NCI-H187 (cell line): ENCODE data around the gene LRFN2.

Experiments used
- DNase-seq, 2 experiments: peaks; one replicate each; lab custom pipeline; 2025; lab: John Stamatoyannopoulos, UW

Gene LRFN2

DNA sequence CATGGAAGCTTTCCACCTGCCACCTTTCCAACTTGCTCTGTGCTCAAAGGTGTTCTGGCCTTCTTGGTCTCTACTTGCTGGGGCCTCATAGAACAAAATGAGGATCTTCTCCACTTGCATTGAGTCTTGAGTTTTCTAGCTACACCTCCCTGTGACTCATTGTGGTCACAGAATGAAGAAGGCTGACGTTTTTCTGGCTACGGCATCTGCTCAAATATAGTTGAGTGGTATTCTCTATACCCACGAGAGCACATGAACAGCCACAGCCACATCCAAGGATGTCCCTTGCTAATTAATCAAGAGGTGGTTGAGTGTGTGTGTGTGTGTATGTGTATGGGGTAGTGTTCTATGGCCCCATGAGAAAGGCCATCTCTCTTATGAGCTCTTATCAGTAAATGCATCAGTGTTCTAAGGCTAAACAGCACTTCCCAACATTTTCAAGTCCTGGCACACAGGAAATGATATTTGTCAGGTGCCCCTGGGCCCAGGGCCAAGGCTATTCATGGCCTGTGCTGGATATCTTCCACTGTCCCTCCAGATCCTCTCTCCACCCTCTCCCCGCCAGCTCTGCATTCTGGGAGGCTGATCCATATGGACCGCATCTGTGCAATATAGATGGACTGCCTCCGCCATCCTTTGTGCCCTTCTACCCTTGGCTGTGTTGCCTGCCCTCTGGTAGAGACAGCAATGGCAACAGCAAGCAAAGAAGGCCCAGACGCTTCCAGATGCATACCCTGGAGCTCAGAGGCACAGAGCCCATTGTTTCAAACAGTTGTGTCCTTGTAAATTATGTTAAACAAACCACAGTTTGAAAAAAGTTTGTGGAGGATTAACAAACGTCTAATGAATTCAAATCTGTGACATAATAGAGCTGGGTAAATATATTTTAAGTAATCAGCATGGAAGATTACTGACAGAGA is 150.2 kb downstream of the LRFN2 start:
- DNase-seq = no peak

DNA sequence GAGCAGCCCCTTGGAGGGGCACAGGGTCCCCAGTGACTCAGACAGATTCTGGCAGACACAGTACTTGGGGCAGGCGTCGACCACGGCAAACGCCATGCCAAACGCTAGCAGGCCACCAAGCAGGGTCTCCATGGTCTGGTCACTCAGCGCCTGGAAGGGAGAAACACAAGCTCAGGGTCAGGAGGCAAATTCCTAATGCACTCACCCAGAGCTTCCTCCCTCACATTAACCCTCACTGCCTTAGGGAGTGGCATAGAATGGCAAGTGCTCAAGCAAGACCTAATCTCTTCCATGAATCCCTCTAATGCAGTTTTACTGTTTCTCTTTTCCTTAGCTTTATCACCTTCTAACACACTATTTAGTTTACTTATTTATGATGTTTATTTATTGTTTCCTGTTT is 154.2 kb downstream of the LRFN2 start:
- DNase-seq = no peak

DNA sequence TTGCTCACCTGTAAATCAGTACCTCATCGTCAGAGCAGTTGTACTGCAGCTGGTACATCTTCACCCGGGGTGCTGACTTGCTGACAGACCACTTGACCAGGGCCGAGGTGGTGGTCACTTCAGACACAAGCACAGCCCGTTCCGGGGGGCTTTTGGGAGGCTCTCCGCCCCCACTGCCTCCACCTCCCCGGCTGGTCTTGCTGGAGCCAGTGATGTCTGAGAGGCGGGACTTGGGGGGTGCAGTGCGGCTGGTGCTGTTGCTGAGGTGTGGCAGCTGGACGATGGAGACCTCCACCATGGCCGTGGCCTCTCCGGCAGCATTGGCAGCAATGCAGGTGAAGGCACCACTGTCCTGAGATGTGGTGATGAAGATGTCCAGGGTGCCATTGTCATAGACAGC is 155.5 kb downstream of the LRFN2 start:
- no peak for DNase-seq

DNA sequence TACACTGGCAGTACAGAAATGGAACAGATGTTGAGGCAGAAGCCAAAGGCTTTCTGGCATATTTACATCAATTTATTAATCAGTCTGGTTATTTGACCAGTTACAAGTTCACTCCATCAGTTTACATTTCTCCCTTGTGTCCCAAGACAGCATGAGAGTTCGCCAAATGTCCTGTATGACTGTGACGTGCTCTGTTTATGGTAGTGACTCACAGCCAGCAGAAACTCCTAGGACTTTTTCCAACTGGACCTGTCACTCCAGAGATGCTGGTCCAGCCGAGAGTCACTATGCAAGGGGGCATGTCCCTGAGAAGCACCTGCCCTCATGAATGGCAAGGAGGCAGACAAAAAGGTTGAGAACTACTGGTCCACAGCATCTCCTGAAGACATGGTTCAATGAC is 160.0 kb downstream of the LRFN2 start:
- no peak for DNase-seq

DNA sequence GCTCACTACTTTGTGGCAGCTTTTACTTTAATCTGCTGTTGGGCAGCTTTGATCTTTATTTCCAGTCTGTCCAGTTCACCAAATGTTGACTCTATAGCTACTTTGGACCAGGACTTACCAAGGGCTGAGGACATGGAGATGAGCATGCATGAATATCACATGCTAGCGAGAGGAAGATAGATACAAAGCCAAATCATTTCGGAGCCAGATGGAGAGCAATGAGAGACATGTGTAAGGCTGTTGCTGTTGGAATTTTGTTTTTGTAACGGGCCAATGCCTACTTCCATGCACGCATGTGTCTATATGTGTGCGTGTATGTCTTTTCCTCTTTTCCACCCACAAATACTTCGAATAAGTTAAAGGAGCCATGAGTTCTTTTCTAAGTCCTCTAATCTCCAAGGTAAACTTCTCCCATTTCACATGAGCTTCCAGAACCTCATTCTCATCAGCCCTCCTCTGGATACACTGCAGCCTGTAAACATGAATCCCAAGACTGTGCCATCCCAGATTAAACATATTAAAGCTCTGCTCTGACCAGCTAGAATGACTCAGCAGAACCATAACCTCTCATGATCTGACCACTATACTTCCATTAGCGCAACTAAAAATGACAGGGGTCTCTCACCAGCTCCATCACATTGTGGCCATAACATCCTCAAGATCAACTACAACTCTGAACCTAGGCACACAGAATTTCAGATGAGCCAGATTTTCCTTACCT is 160.7 kb downstream of the LRFN2 start:
- no peak for DNase-seq

DNA sequence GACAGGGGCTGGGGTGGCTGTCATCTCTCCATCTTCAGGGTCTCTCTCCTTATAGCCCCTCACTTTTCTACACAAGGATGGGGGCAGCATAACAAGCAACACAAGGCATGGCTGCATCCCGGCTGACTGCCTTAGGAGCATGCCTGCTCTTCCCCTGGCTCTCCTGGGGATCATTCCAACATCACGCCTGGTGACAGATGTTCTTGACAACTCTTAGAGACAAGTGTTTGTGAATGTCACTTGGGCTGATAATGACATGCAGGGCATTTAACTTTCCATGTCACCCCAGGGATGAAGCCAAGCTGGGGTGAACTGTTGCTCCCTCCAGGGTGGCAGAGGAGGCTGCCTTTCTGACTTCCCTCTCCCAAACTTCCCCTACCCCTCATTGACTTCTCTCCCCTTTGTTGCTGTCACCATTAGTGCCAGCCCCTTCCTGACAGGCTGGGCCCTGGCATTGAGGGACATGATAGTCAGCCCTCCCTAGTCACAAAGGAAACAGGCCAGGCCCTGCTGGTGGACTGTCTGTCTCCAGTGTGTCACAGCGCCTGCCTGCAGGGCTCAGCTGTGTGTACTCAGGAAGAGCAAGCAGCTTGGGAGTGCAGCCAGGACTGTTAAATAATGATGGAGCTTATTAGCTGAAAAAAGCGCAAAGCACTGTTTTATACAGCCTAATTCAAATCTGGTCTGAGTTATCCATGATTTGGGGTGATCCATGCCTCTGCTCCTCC is 161.8 kb downstream of the LRFN2 start:
- DNase-seq = no peak

DNA sequence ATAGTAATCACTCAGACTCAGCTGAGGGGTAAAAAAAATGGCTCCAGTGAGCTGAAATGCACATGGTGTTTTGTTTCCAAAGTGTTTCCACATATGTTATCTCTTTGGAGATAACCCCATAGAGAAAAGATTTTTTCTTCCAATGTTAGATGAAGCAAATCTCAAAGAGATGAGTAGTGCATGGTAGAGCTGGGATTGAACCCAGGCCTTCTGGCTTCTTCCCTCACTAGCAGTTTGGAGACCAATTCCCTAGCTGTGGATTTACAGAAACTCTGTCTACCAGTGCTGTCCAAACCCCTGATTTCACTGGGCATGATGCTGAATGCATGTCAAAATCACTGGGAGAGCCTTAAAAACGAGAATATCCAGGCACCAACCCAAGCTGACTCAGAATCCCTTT is 165.1 kb downstream of the LRFN2 start:
- no peak for DNase-seq

DNA sequence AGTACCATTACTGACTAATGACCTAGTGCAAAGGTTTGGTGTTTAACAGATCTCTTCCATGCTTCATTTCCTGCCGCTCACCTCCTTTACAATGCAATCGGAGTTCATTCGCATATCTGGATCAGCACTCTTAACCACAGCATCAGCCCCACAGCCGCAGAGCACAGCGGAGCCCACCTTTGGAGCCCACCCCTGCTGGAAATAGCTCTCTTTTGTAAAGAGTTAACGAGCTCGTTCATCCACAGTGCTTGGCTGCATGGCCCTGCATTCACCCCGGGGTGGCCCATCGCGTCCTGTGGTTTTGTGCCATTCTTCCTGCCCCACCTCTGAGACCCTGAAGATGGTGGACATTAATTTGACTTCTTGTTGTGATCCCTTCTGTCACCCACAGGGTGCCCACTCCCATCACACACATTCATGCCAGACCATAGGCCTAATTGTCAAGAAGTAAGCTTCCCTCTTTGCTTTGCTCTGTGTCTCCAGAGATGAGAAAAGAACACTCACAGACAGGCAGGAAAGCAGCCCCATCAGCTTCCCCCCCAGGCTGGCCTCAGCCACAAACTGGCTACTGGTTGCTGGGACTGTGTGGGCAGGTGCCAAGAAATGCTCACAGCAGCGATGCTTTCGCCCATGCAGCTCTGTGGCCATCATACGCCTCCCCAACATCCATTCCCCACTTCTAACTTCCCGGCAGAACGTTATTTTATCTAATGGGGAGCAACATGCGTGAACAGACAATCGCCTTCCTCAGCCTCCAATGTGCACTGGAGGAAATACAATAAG is 167.0 kb downstream of the LRFN2 start:
- DNase-seq = no peak

DNA sequence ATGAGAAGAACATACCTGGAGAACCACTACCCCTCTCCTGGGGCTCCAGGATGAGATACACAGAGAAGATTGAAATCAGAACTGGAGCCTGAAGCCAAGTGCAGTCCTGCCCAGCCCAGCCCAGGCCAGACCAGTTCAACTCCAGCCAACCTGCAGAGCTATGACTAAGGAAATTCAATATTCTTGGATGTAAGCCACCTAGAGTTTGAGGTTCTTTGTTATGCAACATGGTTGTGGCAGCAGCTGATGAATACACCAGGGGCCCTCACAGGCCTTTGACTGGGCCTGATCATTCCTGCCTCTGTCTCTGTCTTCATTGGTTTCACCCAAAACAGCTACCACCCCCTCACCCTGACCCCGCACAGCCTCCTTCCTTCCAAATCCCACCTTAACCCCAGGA is 167.8 kb downstream of the LRFN2 start:
- DNase-seq = no peak

DNA sequence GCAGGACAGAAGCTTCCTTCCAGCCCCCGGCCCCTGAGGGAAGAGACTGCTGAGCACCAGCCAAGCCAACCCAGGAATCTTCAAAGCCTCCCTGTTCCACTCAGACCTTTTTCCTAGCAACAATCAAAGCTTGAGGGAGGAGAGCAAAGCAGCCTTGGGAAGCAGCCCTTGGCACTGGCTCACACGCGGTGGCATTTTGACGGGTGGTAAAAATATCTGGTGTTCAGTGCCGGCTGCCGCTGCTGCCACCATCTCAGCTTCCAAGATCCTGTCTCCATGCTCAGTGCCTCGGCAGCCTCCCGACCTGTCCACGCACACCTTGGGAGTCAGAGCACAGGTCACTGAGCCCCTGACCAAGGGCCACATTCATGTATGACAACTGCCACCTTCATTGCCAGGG is 170.1 kb downstream of the LRFN2 start:
- no peak for DNase-seq

DNA sequence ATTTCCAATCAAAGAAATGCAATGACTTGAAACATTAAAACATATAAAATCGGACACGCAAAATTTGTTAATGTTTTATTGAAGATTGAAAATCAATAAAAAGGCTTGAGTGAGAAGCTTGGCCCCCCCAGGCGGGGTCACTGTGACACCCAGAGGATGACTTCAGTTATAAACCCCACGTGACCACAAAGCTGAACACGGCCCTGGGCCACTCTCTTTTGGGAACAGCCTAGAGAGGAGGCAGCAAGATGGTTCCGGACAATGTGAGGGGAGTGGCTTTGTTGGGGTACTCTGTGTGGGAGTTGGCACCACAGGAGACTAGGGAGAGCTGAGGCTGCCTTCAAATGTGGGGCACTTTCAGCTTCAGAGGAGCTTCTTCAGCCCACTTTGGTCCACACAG is 172.5 kb downstream of the LRFN2 start:
- DNase-seq = no peak

DNA sequence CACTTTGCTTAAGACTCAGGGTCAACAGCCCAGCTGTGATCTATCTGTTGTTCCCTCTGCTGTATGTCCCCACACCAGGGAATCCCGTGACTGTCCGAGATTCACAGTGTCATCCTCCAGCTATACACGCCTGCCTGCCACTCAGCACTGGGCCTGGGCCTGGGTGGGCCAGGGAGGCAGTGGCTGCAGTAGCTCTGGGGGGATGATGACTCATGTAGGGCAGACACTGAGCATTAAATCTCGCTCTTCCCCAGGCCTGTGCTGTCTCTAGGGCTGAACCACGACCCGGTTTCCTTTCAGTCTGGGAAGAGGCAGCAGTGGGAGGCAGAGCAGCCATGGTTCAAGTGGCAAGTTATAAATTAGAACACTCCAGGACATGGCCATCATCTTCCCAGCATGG is 173.9 kb downstream of the LRFN2 start:
- no peak for DNase-seq

DNA sequence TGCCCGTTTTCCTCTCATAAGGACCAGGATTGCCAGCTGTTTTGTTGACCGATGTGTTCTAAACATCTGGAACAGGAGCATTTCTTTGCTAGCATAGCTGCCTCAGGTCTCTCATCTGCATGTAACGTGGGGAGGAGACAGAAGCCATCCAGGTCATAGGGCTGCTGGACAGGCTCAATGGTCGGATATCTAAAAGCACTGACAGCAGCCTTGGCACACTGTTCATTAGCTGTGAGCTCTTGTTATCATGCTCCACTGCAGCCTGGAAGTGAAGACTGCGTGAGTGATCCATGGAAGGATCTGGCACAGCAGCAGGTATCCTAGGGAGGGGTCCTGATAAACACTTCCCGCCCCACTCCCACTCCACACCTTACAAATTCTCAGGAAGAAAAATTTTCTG is 175.3 kb downstream of the LRFN2 start:
- no peak for DNase-seq

DNA sequence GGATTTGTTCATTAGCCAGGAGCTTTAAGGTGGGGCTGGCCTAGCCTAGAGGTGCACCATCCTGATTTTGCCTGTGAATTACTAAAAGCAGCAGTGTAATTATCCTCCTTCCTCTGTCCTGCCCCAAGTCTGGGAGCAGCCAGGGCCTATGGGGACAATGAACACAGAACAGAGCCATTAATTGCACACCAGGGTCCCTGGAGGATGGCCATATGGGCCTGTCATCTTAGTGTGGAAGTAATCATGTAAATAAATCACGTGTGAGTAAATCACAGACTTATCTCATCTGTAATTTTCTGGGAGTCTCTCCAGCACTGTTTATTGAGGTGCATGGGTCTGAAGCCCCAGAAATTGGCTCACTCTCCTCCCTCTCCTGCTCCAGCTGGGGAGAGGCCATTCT is 176.3 kb downstream of the LRFN2 start:
- no peak for DNase-seq

DNA sequence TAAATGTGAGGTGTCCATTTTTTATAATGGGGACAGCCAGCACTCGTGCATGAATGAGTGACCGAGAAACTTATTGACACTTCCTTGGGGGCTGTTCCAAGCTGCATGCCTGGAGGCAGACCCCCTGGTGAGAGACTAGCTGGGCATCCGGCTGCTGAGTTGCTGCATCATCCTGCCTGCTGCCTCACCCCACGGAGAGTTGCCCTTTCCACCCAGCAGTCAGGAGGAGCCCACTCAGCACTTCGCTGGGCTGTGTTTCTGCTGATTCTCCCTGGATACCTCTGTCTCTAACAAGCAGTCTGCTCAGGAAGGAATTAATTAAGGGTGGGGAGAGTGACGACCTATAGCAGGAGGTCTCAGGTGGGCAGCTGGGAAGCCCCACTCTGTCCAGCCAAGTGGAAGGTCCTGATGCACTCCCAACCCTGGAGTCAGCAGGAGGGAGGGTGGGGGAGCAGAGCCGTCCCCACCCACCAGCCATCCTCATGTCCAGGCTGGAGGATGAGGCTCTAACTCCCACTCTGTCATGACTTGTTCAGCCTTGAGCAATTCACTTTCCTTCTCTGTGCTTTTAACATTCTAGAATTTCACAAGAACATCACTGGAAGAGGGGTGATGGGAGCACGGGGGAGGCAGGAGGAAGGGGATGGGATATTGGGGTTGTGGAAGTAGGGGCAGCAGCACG is 177.3 kb downstream of the LRFN2 start:
- no peak for DNase-seq

DNA sequence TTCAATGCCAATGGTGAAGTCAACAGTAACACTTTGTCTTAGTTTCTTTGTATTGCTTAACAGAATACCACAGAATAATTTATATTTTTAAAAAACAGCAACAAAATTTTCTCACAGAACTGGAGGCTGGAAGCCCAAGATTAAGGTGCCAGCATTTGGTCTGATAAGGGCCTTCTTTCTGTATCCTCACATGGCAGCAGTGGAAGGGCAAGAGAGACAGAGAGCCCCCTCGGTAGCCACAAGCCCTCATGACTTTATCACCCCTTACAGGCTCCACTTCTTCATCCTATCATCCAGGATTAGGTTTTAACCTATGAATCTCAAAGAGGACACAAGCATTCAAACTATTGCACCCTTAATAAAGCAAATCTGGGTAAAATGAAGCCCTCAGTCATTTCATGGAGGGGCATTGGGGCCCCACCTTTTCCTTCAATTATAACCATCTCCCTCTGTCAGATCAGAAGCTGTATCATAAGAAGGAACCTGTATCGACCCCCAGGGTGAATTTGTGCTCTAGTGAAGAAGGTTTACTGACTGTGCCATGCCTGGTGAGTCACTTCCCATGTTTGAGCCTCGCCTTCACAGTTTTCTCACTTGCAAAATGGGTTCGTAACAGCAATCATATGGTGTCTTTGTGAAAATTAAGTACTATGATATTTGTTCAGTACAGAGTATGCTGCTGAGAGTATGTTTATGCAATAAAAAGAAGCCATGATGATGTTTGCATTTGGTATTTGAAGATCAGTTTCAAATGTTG is 178.2 kb downstream of the LRFN2 start:
- no peak for DNase-seq

DNA sequence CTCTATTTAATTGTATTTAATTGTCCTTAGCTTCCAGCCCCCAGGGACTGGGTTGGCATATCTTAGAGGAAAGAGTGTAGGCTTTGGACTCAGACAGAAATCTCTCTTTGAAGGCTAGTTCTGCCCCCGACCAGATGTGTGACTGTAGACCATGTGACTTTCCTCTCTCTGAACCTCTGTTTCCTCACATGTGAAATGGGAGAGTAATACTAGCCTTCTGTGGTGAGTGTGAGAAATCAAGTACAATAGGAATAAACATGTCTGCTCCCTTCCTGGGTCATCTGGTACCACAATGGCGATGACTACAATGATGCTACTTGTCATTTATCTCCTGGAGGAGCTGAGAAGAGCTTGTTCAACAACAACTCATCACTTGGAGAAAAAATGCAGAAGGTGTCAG is 179.9 kb downstream of the LRFN2 start:
- no peak for DNase-seq

DNA sequence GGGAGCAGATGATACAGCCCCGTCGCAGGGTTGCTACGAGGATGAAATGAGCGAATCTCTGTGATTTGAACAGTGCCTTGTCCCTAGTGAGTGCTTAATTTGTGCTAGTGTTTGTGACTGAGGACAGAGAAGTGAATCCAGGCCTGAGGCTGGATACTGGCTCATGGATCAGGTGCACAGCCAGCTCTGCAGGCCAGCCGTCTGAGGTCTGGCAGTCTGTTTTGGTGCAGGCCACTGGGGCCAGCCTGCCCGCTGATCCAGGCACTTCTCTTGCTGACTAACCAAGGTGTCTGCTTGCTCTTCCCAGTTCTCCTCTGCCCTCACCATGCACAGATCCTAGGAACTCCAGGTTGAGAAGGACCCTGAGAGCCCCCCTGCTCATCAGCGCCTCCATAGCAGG is 181.0 kb downstream of the LRFN2 start:
- no peak for DNase-seq

DNA sequence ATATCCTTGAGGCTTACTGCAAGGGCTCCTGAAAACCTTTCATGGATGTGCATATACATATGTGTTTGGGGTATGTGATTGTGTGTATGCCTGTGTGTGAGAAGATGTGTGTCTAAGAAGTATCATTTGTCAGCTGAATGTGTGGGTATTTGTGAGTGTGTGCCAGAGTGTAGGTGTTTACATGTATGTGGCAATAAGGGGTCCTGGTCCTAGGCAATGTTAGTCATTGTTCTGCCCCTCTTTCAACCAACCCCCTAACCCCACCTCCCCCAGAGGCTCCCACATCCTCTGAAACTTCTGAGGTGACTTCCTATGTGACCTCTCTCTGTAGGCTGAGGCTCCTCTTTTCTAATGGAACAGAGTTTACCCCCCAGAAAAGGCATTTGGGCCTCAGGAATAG is 186.4 kb downstream of the LRFN2 start:
- no peak for DNase-seq

DNA sequence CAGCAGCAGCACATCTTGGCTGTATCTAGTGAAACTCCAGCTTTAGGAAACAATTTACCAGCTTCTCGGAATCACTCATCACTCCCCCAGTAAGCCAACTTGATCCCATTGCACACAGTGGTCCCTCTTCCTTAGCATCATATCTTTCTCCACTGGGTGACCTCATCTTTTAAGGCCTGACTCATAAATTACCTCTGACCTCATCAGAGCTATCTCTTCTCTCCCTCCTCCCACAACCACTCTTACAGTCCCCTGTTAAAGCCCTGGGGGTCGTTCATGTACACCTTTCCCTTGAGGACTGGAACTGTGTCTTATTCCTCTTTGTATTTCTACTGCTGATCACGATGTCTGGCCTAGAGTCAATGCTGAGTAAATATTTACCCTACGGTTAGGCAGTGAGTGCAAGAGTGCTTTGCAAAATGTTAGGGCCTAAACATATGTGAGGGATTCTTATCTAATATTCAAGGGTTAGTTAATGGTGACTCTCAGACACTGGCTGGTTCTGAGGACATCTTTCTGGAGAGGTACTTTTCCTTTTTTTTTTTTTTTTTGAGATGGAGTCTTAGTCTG is 187.2 kb downstream of the LRFN2 start:
- DNase-seq = no peak
